HAP-1 (cell line): ENCODE data around the gene RGS6.

Experiments
- DNase-seq, 2 experiments: peaks; one replicate each; pipeline ENCODE4 v3.0.0-alpha.2; 2016 to 2020; ENCODE audit warnings: low spot score in 2 of 2
- H3K27me3 ChIP-seq: fragments of 250-450 bp; sonication (Bioruptor Pico); 2 replicates; pipeline ENCODE4 v1.5.1; 2020; ENCODE audit warnings: low read depth, mild to moderate bottlenecking, moderate library complexity
- H3K36me3 ChIP-seq: fragments of 250-450 bp; sonication (Bioruptor Pico); replicated peaks from 2 replicates; pipeline ENCODE4 v1.5.1; 2020; ENCODE audit warnings: mild to moderate bottlenecking
- H3K4me1 ChIP-seq: fragments of 250-450 bp; sonication (Bioruptor Pico); 2 replicates; pipeline ENCODE4 v1.5.1; 2020; ENCODE audit warnings: mild to moderate bottlenecking
- H3K4me3 ChIP-seq: fragments of 250-450 bp; sonication (Bioruptor Pico); 2 replicates; pipeline ENCODE4 v1.5.1; 2020; ENCODE audit warnings: mild to moderate bottlenecking, moderate library complexity
- H3K9me3 ChIP-seq: fragments of 250-450 bp; sonication (Bioruptor Pico); 2 replicates; pipeline ENCODE4 v1.5.1; 2020; ENCODE audit warnings: mild to moderate bottlenecking, moderate library complexity
- in situ Hi-C: fragments of 300-500 bp; cut with MboI; formaldehyde crosslinking; loops from 3 replicates; pipeline ENCODE4 v1.14.3; 2020; ENCODE audit warnings: low sequenced_read_pairs, inconsistent platforms, mixed read lengths

The RGS6 gene

DNA sequence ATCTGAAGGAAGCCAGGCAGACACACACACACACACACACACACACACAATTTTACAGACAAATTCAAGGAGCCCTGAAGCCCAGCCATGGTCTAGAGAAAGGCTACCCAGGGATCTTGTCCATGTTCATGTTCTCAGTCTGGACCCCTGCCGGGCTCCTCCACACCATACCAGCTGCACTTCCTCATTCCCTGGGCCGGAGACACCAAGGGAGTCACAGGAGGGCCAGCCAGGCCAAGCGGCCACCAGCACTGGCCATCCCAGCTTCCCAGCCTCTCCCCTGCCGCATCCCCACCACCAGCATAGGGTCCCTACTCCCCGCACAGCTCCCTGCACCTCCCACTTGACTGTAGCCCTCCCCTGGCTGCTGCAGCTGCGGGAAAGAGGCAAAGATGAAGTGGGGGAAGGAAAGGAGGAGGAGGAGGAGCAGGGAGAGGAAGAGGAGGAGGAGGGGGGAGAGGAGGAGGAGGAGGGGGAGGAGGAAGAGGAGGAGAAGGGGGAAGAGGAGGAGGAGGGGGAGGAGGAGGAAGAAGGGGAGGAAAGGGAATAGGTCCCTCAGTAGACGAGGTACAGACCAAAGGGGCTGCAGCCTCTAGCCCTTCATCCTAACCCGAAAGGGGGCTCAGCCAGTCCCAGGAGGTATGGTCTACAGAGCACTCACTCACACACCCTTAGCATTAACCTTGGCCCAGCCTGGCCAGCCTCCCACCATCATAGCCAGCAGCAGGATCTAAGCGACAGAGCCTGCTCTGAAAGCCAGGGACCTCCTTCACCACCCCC is 668.5 kb downstream of the RGS6 start:
- in situ Hi-C loops = no loop called here
- peaks cover 21% of the 10 kb centered on the region for H3K27me3 ChIP-seq
- no peak for DNase-seq
- H3K9me3 ChIP-seq = no peaks in the 10 kb centered on the region
- no peaks in the 10 kb centered on the region for H3K36me3 ChIP-seq
- H3K4me1 ChIP-seq = no peaks in the 10 kb centered on the region
- no peak overlapping the region for H3K4me3 ChIP-seq

DNA sequence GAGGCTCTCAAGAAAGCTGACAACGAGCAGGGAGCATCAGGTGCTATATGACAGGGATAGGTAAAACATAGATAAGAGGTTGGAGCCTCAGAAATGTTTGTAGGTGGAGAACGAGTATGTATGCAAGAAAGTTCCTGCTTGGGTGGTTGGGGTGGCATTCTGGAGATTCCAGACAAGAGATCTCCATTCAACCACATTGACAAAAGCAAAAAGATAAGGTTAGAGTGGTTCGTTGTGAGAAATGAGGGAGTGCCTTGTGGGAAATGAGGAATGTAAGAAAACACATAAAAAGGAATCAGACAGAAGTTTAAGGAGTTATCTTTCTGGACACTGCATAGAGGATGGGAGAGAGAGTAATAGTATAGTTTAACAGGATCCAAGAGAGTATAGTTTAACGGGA is 671.4 kb downstream of the RGS6 start:
- no peaks in the 10 kb centered on the region for H3K9me3 ChIP-seq
- H3K4me3 ChIP-seq = no peak overlapping the region
- no peaks in the 10 kb centered on the region for H3K36me3 ChIP-seq
- no peak for DNase-seq
- in situ Hi-C loops = no loop called here
- H3K27me3 ChIP-seq = peaks cover 21% of the 10 kb centered on the region
- H3K4me1 ChIP-seq = no peaks in the 10 kb centered on the region

DNA sequence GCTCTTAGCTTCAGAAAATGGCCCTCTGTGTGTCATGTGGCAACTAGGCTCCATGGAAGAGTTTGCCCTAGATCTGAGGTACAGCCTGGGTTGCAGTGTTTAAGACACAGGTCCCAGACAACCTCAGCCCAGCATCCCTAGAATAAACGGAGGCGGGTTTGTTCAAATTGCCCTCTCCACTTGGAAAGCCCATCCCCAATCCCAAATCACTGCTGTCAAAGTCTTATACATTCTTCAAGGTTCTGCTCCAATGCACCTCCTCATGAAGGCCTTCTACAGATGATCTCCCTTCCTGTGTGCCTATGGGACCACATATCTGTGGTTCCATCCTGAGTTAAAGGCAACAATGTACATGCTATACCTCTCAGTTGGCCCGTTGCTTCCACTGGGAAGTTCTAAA is 671.9 kb downstream of the RGS6 start:
- in situ Hi-C loops = no loop called here
- Histone ChIP-seq H3K36me3 (no peaks in the 10 kb centered on the region), H3K27me3 (peaks cover 21% of the 10 kb centered on the region), H3K9me3 (no peaks in the 10 kb centered on the region), H3K4me3 (no peak overlapping the region), H3K4me1 (no peaks in the 10 kb centered on the region)
- no peak for DNase-seq

DNA sequence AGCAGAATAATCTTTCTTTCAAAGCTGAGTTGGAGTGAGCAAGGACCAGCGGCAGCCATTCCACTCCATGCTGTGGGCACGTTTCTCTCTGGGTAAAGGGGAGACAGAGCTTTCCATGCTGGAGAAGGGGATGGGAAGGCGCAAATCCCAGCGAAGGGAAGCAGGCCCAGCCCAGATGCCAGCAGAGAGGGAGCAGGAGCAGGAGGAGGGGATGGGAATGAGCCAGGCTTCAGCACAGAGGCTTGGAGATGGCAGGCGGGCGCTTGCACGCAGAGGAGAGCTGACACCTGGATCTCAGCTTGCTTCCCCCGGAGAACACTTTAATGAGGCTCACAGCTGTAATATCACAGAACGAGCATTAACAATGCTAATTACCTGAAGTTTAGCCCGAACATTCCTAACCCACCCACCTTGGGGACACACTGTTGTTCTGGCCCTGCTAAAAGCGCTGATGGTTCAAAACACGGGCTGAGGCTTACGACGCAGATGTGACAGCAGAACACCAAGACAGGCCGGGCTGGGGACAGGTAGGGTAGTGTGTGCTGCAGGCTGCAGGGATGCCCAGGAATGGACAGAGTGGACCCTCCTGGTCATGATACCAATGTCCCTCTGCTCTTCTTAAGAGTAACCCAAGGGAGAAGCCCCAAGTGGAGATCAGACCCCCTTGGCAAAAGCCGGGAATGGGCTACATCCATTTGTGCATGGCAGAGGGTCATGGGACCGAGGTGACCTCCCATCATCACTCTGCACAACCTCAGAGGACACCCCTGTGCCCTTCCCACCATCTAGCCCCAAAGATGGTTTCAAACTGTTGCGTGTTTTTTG is 673.1 kb downstream of the RGS6 start:
- Histone ChIP-seq H3K27me3 (peaks cover 21% of the 10 kb centered on the region), H3K9me3 (no peaks in the 10 kb centered on the region), H3K4me1 (no peaks in the 10 kb centered on the region), H3K4me3 (no peak overlapping the region), H3K36me3 (no peaks in the 10 kb centered on the region)
- in situ Hi-C loops = no loop called here
- no peak for DNase-seq

DNA sequence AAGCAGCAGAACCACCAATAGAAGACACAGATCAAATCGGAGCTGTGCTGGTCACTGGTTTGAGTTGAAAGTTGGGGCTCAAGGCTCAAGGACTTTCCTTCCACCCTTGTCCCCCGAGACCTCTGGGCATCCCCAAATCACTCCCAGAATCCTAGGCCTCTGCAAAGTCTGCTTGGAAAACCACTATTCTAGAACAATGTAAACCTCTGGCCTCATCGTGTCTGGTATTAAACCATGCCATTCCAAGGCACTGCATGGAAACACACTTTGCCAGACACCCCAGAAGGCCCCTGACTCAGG is 673.6 kb downstream of the RGS6 start:
- Histone ChIP-seq H3K9me3 (no peaks in the 10 kb centered on the region), H3K36me3 (no peaks in the 10 kb centered on the region), H3K27me3 (peaks cover 21% of the 10 kb centered on the region), H3K4me1 (no peaks in the 10 kb centered on the region), H3K4me3 (no peak overlapping the region)
- in situ Hi-C loops = no loop called here
- no peak for DNase-seq

DNA sequence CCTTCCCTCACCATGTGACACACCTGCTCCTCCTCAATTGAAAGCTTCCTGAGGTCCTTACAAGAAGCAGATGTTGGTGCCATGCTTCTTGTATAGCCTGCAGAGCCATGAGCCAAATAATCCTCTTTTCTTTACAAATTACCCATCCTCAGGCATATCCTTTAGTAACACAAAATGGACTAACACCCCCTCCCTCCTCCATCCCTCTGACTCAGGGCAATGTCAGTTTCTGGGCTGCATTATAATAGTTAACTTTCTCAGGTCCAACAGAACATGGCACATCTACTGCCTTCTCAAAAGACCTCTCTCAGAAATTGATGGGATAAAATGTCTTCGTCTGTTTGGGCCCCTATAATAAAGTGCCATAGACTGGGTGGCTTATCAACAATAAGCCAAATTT is 674.6 kb downstream of the RGS6 start:
- no peak for DNase-seq
- Histone ChIP-seq H3K9me3 (no peaks in the 10 kb centered on the region), H3K4me3 (no peak overlapping the region), H3K4me1 (no peaks in the 10 kb centered on the region), H3K27me3 (peaks cover 15% of the 10 kb centered on the region), H3K36me3 (no peaks in the 10 kb centered on the region)
- in situ Hi-C loops = no loop called here

DNA sequence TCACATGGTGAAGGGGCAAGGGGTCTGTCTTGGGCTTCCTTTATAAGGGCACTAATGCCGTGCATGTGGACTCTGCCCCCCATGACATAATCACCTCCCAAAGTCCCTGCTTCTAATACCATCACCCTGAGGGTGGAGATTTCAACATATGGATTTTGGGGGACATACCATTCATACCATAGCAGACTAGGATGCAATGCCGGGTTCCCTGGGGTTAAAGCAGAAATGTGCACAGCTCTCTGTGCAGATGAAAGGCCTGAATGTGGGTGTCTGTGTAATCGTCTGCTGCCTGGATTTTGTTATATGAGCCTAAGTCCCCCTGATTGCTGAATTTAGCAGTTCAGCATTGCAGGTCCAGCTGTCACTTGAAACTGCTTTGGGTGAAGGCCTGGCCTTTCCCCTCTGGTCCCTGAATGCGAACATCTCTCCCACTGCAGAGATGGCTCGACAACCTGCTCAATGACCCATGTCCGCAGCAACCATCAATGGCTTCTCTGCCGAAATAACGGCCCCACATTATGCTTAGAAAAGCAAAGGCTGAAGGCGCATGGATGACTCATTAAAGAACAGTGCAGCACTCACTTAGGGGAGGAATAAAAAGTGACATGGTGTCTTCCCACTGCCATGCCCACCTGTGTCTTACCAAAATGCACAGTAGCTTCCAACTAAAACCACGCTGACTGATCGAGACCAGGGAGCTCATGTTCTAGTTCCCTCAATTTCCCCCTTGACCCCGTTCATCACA is 675.3 kb downstream of the RGS6 start:
- Histone ChIP-seq H3K4me1 (no peaks in the 10 kb centered on the region), H3K36me3 (no peaks in the 10 kb centered on the region), H3K27me3 (peaks cover 10% of the 10 kb centered on the region), H3K4me3 (no peak overlapping the region), H3K9me3 (no peaks in the 10 kb centered on the region)
- DNase-seq = no peak
- in situ Hi-C loops = no loop called here

DNA sequence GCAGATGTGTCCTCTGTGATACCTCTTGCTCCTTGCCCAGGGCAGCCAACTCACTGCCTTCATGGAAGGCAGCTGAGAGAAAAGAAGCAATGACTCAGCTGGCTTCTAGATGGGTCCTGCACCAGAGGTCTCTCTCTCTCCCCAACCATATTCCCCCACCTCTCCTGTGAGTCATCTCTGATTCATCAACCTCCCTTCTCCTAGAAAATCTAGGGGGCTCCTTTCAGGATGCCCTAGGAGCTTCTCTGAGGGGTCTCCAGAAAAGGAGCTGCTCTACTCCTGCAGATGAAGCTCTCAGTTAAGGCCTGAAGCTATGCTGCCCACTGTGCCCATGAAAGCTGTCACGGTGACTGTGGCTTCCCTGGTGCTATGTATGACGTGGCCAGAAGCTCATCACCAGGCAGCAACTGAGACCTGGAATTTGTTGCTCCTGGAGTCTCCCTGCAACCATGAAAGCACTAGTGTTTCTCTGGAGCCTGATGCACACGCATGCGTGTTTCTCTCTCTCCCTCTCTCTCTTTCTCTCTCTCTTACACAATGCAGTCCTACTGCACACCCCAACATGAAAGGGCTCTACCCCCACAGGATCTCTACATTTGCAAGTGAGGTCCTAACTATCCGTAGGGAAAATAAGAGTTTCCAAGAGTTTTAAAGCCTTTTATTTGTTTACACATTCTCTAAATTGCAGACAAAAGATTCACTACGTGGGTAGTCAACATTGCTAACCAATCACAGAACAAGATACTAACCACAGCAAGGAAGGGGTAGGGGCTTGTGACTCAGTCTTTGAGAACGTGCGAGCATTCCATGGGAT is 676.4 kb downstream of the RGS6 start:
- Histone ChIP-seq H3K9me3 (no peaks in the 10 kb centered on the region), H3K4me3 (no peak overlapping the region), H3K4me1 (no peaks in the 10 kb centered on the region), H3K27me3 (peaks cover 7% of the 10 kb centered on the region; the same call in 1 of the 2 replicates), H3K36me3 (no peaks in the 10 kb centered on the region)
- no peak for DNase-seq
- in situ Hi-C loops = no loop called here

DNA sequence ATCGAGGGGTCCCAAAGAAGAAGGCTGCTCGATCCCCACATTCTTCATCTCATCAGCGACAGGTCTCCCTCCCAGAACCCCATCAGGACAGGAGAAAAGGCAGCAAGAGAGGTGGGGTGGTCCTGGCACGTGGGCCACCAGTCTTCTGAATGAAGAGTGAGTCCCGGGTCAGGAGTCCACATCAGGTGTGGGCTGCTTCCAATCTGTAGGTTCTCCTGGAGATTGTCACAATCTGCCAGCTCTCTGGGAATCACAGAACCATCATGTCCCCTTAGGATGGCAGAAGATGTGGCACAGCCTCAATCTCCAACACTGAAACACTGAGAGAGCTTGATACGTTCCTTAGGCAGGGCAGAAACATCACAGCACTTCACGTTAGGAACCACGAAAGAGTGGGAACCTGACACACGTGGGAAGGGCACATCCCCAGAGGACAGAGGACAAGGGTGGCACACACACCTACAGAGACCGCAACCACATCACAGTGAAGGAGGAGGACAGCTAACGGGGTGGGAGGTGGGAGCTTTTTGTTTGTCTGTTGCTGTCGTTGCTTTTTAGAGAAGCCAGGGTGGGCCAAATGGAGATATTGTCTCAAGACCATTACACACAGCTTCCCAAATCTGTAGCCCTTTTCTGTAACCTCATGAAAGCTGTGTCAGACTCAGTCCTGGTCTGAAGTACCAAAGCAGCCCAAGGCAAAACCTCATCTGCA is 677.1 kb downstream of the RGS6 start:
- DNase-seq = no peak
- H3K4me1 ChIP-seq = no peaks in the 10 kb centered on the region
- H3K4me3 ChIP-seq = no peak overlapping the region
- no peaks in the 10 kb centered on the region for H3K9me3 ChIP-seq
- H3K36me3 ChIP-seq = no peaks in the 10 kb centered on the region
- in situ Hi-C loops = no loop called here
- no peaks in the 10 kb centered on the region for H3K27me3 ChIP-seq

DNA sequence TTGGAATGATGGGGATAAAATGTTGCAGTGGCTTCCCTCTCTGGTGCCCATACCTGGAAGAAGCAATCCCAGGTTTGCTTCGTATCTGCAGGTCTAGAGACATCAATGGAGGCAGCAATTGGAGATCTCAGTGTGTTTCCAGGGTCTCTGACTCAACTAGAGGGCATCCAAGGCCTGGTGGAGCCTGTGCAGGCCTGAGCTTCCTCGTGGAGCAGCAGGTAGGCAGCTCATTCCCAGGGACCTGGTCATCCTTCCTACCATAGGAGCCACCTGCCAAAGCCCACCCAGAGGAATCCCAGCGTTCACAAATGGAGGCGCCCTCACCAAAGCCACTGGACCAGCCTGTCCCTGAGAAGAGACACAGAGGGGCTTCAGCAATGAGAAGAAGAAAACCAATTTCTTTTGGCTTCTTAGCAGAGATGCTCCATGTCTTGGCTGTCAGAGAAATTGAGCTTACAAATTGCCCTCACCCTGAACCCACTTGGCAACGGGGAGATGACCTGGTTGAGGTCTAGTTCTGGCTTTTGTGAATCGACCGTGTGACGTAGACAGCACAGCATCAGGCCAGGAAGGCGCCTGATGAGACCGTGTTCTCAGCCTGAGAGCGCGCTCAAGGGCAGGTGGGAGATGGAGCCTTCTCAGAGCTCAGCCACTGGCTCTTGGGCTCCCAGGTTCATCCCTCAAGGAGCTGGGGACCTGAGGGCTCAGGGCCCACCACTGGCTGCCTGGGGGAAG is 678.0 kb downstream of the RGS6 start:
- Histone ChIP-seq H3K36me3 (no peaks in the 10 kb centered on the region), H3K9me3 (no peaks in the 10 kb centered on the region), H3K27me3 (no peaks in the 10 kb centered on the region), H3K4me3 (no peak overlapping the region), H3K4me1 (no peaks in the 10 kb centered on the region)
- in situ Hi-C loops = no loop called here
- no peak for DNase-seq

DNA sequence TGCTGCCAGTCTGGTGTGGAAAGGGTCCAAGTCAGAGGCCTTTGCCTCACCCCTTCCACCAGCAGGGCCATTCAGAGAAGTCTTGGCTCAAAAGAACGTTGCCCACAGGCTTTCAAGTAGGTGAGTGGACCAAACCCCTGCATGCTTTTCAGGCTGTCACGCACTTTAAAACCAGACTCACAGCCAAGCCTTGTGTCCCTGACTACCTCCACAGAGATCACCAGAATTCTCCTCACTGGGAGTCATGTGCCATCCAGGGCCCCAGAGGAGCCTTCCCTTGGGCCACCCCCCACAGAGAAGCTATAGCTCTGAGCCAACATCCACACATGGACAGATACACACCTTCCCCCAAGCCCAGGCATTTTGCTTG is 678.6 kb downstream of the RGS6 start:
- no peaks in the 10 kb centered on the region for H3K27me3 ChIP-seq
- DNase-seq = no peak
- in situ Hi-C loops = no loop called here
- no peaks in the 10 kb centered on the region for H3K4me1 ChIP-seq
- no peak overlapping the region for H3K4me3 ChIP-seq
- no peaks in the 10 kb centered on the region for H3K36me3 ChIP-seq
- H3K9me3 ChIP-seq = no peaks in the 10 kb centered on the region

DNA sequence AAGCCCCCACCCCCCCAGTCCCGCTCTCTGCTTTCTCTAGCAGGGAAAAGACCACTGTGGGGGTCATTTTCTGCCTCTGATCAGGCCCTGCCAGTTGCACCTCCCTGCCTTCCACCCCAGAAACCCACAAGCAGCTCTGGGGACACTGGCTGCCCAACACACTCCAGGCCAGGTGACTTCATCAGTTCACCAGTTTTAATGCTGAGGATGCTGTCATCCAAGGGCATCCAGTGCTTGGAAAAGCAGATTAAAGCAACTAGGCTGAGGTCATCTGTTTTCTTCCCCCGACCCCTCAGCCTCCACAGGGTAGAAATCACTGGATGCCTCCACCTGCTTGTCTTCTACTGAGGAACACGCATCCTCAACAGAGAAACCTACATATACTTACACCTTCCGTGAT is 679.3 kb downstream of the RGS6 start:
- Histone ChIP-seq H3K4me3 (no peak overlapping the region), H3K9me3 (no peaks in the 10 kb centered on the region), H3K27me3 (no peaks in the 10 kb centered on the region), H3K4me1 (no peaks in the 10 kb centered on the region), H3K36me3 (no peaks in the 10 kb centered on the region)
- DNase-seq = no peak
- in situ Hi-C loops = no loop called here
